22Rv1 (cell line): ENCODE measurements around the gene SLC15A1.

ENCODE experiments used
- H3K27ac ChIP-seq: fragments of 450-650 bp; 2 replicates; pipeline ENCODE4 v1.5.1; 2017
- CTCF ChIP-seq: fragments of 450-650 bp; IDR thresholded peaks from 2 replicates; pipeline ENCODE4 v1.5.1; 2017; ENCODE audit warnings: mild to moderate bottlenecking
- ZFX ChIP-seq: fragments of 450-650 bp; IDR thresholded peaks from 2 replicates; pipeline ENCODE4 v1.6.1; 2017; ENCODE audit warnings: antibody characterized with exemption, borderline replicate concordance

The SLC15A1 gene

DNA sequence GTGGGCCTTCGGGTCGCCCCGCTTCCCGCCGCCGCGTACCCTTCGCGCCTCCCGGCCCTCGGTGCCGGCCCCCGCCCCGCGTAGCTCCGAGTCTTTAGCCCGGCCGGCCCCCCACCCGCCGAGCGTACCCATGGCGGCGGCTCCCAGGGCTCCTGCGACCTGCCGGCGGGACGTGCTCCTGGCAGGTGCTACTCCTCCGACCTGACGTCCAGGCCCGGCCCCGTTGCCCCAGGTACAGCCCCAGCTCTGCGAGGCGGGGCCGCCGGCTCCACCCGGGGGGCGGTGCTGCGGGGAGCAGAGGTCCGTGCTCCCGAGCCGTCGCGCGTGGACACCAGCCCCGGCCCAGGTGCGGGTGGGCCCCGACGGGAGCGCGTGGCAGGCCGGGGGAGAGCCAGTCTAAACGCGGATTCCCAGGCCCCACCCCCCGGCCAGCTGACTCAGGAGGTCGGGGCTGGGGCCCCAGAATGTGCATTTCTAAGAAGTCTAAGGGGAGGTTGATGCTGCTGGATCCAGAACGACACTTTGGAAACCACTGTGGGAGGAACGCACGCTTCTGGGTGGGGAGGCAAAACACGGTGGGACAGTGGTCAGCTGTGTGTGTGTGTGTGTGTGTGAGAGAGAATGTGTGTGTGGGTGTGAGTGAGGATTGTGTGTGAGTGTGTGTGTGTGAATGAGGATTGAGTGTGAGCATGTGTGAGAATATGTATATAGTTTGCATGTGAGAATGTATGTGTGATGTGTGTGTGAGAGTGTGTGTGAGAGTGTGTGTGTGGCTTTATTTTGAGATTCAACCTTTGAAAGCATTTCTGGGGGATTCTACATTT lies at the start of gene SLC15A1:
TSS of gene SLC15A1 (minus strand) at position 206 of the 824 bp plus-strand sequence. CDS start at position 132, 74 bp downstream.
- TF ChIP-seq ZFX, result no peak
- no peak for TF ChIP-seq CTCF
- H3K27ac ChIP-seq, result no peak within 1 kb of the TSS

DNA sequence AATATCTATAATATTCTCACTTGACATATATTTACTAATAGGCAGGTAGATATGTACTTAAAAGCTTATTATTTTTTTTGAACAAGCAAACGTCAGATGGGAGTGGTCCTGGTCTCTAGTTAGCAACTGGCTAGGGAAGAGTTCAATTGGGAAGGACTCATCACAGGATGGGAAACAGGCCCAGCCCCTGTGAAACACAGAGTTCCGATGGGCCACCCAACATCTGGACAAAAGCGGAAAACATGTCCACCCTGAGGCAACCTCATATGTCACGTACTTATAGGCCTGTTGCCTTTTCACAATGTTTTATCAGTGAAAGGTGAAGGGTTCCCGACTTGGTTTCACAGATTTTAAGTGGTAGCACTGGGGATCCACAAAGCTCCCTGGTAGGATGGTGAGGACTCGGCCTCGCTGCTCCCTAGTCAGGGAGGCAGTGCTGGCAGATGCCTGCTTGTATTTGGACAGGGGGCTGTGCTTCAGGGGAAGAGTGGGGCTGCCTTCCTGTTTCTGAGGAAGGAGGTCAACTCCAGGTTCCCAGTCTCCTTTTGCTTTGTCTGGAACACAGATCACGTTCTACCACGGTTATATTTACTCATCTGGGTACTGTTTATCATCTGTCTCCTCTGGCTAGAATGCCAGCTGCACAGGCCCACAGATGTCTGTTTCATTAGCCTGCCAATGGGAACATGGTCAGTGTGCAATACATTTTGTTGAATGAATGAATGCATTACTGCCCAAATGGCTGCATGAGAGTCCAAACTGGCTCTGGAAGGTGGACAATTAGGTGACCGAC lies 49.4 kb upstream of the SLC15A1 start:
- TF ChIP-seq ZFX (no peak), CTCF (no peak)
- H3K27ac ChIP-seq, result no peak overlapping the region

- no peak for TF ChIP-seq ZFX
- TF ChIP-seq CTCF, result no peak
- H3K27ac ChIP-seq, result no peak overlapping the region
Observed at GRCh38 chr13:98800078-98800477, 47.6 kb upstream of the SLC15A1 start.

- TF ChIP-seq CTCF, result no peak
- TF ChIP-seq ZFX, result no peak
Observed at GRCh38 chr13:98798849-98799645, 46.6 kb upstream of the SLC15A1 start.

GRCh38 chr13:98797456-98797855 lies 45.0 kb upstream of the SLC15A1 start:
- H3K27ac ChIP-seq, result no peak overlapping the region
- TF ChIP-seq ZFX (no peak), CTCF (no peak)

More at GRCh38 chr13:98798849-98799645, 46.6 kb upstream of the SLC15A1 start:
- H3K27ac ChIP-seq, result no peak overlapping the region

GRCh38 chr13:98796798-98797197 lies 44.3 kb upstream of the SLC15A1 start:
- TF ChIP-seq ZFX, result no peak
- TF ChIP-seq CTCF, result no peak
- no peak overlapping the region for H3K27ac ChIP-seq
